ENCODE data around the gene FAM3C. TPM values are rescaled to one million over a fixed set of nuclear protein-coding genes. Genes with fewer than 3 reads are reported as not detected.
"Not testable (repeated sequence)": the region's sequence is repeated elsewhere in the genome, so short reads cannot be mapped to it uniquely, and the experiment has no call there.

Gene FAM3C
- total and polyA plus RNA-seq, 12 donors = 17.1 to 138 (median 36.8) TPM

DNA sequence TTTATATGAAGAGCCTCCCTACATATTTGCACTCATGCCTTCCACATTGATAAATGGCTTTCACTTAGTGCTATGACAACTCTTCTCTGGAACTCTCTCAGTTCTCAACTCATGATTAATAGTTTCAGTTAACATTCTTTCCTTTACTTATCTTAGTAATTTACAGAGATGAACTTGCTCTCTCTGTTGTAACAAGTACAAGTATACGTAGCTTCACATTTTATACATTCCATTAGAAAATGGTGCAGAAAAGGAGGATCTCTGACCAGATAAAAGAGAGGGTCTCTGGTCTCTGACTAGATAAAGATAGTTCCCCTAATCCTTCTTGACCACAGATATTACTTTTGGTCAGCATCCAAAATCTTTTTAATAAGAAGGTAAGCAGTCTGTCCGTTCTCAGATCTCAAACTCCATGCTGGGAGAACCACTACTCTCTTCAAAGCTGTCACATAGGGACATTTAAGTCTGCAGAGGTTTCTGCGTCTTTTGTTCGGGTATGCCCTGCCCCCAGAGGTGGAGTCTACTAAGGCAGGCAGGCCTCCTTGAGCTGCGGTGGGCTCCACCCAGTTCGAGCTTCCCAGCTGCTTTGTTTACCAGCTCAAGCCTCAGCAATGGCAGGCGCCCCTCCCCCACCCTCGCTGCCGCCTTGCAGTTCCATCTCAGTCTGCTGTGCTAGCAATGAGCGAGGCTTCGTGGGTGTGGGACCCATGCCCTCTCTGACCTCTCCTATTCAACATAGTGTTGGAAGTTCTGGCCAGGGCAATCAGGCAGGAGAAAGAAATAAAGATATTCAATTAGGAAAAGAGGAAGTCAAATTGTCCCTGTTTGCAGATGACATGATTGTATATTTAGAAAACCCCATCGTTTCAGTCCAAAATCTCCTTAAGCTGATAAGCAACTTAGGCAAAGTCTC is 42.2 kb upstream of the FAM3C start:
- 3 to 16% (median 7%) methylated on average over 10 to 12 of the region's 12 CpGs for WGBS, 4 donors
- peak overlapping the region in 3 of 5 donors; percentile 0 to 28 (median 18) for H3K27ac ChIP-seq
- intact Hi-C loops (cut with DNase I) = not testable (repeated sequence)

DNA sequence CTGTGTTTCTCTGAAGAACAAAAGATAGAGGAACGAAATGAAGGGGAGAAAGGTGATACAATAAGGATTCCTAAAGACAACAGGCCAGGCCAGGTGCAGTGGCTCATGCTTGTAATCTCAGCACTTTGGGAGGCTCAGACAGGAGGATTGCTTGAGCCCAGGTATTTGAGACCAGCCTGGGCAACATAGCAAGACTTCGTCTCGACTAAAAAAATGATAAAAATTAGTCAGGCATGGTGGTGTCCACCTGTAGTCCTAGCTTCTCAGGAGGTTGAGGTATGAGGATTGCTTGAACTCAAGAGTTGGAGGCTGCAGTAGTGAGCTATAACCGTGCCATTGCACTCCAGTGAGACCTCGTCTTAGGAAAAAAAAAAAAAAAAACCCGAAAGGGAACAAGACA is 41.4 kb upstream of the FAM3C start:
- H3K4me3 ChIP-seq = no peak overlapping the region
- DNase-seq = no peak
- no peaks in the 10 kb centered on the region for H3K27me3 ChIP-seq
- peaks cover 0 to 5% of the 10 kb centered on the region in 2 donors for H3K4me1 ChIP-seq (replicated peaks in 1 of 2)
- 78 to 87% (median 84%) methylated on average over 6 of the region's 6 CpGs for WGBS, 4 donors
- H3K36me3 ChIP-seq (replicated peaks in 1 of 2) = no peaks in the 10 kb centered on the region
- TF ChIP-seq, protein P1, sequence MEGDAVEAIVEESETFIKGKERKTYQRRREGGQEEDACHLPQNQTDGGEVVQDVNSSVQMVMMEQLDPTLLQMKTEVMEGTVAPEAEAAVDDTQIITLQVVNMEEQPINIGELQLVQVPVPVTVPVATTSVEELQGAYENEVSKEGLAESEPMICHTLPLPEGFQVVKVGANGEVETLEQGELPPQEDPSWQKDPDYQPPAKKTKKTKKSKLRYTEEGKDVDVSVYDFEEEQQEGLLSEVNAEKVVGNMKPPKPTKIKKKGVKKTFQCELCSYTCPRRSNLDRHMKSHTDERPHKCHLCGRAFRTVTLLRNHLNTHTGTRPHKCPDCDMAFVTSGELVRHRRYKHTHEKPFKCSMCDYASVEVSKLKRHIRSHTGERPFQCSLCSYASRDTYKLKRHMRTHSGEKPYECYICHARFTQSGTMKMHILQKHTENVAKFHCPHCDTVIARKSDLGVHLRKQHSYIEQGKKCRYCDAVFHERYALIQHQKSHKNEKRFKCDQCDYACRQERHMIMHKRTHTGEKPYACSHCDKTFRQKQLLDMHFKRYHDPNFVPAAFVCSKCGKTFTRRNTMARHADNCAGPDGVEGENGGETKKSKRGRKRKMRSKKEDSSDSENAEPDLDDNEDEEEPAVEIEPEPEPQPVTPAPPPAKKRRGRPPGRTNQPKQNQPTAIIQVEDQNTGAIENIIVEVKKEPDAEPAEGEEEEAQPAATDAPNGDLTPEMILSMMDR (IDR thresholded peaks at IDR 0.05) = no peak
- no peak for TF ChIP-seq POLR2A (IDR thresholded peaks at IDR 0.05)
- H3K9me3 ChIP-seq (replicated peaks in 1 of 3) = no peaks in the 10 kb centered on the region
- intact Hi-C loops (cut with DNase I) = no loop called here
- H3K27ac ChIP-seq = no peak overlapping the region

More for the DNA sequence above, 42.2 kb upstream of the FAM3C start:
- peak; percentile 50 to 81 (median 70) for DNase-seq
- not testable (repeated sequence) for H3K36me3 ChIP-seq (replicated peaks in 1 of 2); H3K4me1 ChIP-seq (replicated peaks in 1 of 2); H3K27me3 ChIP-seq; H3K9me3 ChIP-seq (replicated peaks in 1 of 3)
- TF ChIP-seq, protein P1 (IDR thresholded peaks at IDR 0.05) = peak in 2 of 6 experiments; percentile 11 to 15
- H3K4me3 ChIP-seq = peak overlapping the region in 1 of 4 donors; percentile 35

DNA sequence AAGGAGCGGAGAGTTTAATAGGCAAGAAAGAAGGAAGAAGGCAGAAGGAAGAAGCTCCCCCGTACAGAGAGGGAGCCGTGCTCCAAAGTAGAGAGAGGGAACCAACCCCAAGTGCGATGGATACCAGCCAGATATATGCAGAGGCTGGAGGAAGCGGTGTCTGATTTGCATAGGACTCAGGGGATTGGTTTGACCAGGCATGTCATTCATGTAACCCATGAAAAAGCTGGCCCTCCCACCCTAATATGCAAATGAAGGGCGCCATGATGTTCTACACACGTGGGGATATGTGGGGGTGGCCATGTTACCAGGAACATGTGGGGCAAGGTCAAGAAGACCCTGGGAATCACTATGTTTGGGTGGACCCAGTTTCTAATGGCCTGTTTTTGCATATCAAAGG is 40.6 kb upstream of the FAM3C start:
- intact Hi-C loops (cut with DNase I) = no loop called here
- 88 to 92% (median 91%) methylated on average over 7 of the region's 7 CpGs for WGBS, 4 donors
- Histone ChIP-seq H3K27ac (no peak overlapping the region), H3K36me3 (replicated peaks in 1 of 2) (no peaks in the 10 kb centered on the region), H3K27me3 (no peaks in the 10 kb centered on the region), H3K4me1 (replicated peaks in 1 of 2) (peaks cover 0 to 5% of the 10 kb centered on the region in 2 donors), H3K9me3 (replicated peaks in 1 of 3) (no peaks in the 10 kb centered on the region), H3K4me3 (no peak overlapping the region)
- TF ChIP-seq, protein P1 (IDR thresholded peaks at IDR 0.05) = no peak
- TF ChIP-seq POLR2A (IDR thresholded peaks at IDR 0.05) = no peak
- no peak for DNase-seq

DNA sequence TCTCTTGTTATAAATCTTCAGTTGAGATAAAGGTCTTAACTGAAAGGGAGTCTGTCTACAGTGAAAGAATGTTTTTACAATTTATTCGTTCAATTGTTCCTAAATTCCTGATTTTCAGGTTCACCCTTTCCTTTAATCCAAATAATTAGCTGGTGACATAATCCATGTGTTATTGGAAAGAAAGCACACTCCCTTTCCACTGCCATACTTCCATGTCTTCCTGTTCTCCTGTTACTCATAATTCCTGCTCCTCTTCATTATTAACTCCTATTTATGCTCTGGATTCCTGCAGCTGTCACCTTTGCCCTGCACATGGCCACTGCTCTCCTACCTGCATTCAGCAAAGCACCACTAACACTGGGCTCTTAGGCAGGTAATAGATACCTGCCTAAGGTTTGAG is 40.0 kb upstream of the FAM3C start:
- 80 to 97% (median 94%) methylated on average over 1 of the region's 1 CpG for WGBS, 4 donors

More for the DNA sequence above, 40.0 kb upstream of the FAM3C start:
- DNase-seq = no peak
- Histone ChIP-seq H3K9me3 (replicated peaks in 1 of 3) (no peaks in the 10 kb centered on the region), H3K27me3 (no peaks in the 10 kb centered on the region), H3K27ac (no peak overlapping the region), H3K4me1 (replicated peaks in 1 of 2) (peaks cover 0 to 5% of the 10 kb centered on the region in 2 donors), H3K36me3 (replicated peaks in 1 of 2) (no peaks in the 10 kb centered on the region), H3K4me3 (no peak overlapping the region)
- intact Hi-C loops (cut with DNase I) = no loop called here
- no peak for TF ChIP-seq POLR2A (IDR thresholded peaks at IDR 0.05)
- TF ChIP-seq, protein P1 (IDR thresholded peaks at IDR 0.05) = no peak
